Raji (cell line): ENCODE measurements around the gene LRRC17.

Experiments
- POLR2A ChIP-seq: IDR thresholded peaks from 2 replicates; pipeline ENCODE4 v1.6.1; 2011; ENCODE audit warnings: low read depth, low read length, control low read depth; ENCODE audit not compliant: insufficient read depth

The LRRC17 gene

DNA sequence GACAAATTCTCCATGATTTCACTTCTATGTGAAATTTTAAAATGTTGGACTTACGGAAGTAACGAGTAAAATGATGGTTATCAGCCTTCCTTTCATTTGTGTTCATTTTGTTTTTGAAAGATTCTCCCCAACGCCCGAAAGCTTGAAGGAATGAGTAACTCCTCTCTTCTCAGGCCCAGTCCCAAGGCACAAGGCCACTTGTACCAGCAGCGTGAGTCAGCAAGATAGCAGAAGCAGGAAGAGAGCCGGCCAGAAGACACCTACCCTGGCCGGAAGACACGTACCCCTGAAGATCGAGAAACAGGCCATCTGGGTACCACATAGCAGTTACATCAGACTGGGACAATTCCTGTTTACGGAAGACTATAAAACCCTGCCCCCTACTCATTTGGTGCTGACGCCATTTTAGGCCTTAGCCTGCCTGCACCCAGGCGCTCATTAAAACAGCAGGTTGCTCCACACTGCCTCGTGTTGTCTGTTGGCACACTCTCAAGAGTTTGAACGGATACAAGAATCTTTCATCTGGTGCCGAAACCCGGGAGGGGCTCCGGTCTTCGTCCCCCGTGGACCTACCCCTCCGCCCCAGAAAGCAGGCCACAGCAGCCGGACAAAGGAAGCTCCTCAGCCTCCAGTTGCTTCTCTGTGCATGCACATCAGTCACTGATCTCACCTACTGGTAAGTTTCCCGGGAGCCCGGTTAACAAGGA is 60.4 kb downstream of the LRRC17 start:
- TF ChIP-seq POLR2A = no peak

DNA sequence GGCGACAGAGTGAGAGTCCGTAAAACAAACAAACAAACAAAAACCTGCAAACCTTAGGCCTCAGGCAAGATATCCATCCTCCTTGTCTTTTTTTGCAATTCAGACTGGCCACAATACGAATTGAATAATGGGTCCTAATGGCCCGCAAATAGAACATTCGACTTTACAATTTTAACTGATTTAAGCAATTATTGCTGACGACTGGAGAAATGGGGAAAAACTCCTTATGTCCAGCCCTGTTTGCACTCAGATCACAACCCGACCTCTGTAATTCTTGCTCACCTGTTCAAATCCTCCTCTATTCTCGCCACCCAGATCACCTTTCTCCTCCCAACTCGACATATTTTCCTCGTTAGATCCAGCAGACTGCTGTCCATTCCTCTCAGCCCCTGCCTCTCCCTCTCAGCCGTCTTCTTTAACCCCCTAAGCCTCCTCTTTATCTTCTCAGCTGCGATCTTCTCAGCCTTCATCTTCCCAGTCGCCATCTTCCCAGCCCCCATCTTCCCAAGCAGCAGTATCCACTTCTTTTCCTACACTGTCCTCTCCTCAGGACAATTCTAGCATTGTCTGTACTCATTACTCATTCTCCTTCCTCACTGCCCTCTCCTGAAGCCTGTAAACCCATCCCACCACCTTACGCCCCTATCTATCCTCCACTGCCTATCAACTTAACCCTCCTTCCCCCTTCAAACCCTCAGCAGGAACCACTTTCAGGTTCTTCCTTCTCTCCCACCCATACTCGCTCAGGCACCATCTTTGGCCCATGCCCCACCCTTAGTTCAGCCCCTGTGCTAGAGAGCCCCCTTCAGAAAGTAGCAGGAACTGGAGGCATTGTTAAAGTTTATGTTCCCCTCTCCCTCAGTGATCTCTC is 61.8 kb downstream of the LRRC17 start:
- no peak for TF ChIP-seq POLR2A

DNA sequence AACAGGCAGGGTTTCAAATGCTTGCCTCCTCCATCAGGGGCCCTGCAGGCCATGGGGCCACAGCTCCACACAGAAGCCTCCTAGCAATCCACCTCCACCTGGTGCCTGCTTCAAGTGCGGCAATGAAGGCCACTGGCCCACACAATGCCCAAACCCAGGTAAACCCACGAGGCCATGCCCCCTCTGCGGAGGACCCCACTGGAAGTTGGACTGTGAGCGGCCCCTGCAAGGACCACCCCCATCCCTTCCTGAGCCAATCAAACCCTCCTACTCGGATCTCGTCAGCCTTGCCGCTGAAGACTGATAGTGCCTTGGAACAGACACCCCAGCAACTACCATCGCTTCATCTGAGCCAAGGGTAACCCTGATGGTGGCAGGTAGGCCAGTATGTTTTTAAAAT is 63.1 kb downstream of the LRRC17 start:
- no peak for TF ChIP-seq POLR2A

DNA sequence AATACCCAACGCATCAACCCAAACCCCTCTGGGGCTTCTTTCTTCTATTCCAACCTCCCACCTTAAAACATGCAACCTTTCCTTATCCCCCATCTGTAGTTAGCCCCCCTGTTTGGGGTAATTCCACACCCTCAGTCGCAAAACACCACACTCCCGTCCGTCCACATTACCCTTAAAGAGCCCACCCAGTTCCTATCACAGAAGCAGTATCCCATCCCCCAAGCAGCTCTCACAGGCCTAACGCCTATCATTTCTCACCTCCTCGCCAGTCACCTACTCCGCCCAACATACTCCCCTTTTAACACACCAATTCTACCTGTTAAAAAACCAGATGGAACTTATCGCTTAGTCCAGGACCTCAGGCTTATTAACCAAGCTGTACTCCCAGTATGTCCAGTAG is 63.7 kb downstream of the LRRC17 start:
- no peak for TF ChIP-seq POLR2A

DNA sequence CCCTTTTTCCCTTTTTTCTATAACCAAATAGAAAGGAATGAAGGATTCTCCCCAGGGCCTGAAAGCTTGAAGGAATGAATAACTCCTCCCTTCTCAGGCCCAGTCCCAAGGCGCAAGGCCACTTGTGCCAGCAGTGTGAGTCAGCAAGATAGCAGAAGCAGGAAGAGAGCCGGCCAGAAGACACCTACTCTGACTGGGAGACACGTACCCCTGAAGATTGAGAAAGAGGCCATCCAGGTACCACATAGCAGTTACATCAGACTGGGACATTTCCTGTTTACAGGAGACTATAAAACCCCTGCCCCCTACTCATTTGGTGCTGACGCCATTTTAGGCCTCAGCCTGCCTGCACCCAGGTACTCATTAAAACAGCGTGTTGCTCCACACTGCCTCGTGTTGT is 65.5 kb downstream of the LRRC17 start:
- TF ChIP-seq POLR2A = no peak

DNA sequence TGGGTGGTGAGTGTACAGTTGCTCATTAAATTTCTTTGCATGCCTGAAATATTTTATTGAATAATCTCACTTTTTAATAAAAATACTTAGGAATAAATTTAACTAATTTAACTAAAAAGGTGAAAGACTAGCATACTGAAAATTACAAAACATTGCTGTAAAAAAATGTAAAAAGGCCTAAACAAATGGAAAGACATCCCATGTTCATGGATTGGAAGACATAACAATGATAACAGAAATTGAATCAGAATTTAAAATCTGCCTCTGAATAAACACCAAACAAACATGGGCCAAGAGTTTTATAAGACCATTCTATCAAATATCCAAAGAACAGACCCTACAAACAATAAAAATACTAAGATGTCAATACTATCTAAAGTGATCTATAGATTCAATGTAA is 66.9 kb downstream of the LRRC17 start:
- no peak for TF ChIP-seq POLR2A

DNA sequence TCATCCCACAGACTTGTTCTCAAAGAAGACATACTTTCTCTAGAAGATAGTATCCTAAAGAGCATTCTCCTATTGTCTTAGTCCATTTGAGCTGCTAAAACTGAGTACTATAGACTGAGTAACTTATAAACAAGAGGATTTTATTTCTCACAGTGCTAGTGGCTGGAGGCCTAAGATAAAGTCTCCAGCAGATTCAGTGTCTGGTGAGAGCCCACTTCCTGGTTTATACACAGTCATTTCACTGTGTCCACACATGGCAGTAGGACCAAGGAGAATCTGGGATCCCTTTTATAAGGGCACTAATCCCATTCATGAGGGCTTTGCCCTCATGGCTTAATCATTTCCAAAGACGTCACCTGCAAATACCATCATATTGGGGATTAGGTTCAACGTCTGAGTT is 68.7 kb downstream of the LRRC17 start:
- no peak for TF ChIP-seq POLR2A

DNA sequence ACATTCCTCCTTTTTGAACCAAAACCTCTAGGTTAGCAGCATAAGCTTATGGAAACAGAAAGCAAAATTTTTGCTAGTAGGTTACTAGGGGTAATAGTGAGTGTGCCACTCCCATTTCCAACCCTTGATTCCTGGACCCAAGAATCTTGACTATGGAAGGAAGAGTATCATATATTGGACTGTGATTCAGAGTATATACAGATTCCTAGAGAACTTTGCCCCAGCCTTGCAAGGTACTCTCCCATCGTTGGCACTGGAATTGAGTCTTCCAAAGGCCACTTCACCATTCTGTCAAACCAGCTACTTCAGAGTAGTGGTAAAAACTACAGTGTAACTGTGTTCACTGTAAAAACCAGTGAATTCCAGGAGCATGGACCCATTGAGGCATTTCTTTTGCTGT is 69.4 kb downstream of the LRRC17 start:
- TF ChIP-seq POLR2A = no peak

DNA sequence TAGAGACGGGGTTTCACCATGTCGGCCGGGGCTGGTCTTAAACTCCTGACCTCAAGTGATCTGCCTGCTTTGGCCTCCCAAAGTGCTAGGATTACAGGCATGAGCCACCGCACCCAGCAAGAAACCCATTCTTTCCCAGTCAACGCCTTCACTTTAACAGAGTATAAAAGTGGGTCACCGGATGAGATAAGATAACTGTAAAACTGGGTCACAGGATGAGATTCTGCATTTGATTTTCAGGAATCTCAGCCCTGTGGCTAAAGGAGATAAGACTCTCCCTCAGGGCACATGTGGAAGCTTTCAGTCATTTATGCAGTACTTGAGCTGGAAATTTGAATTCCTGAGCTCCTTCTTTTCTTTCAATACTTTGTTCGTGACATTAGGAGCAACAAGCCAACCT is 70.8 kb downstream of the LRRC17 start:
- no peak for TF ChIP-seq POLR2A

- no peak for TF ChIP-seq POLR2A
Observed at GRCh38 chr7:102985176-102985783, 72.5 kb downstream of the LRRC17 start.

DNA sequence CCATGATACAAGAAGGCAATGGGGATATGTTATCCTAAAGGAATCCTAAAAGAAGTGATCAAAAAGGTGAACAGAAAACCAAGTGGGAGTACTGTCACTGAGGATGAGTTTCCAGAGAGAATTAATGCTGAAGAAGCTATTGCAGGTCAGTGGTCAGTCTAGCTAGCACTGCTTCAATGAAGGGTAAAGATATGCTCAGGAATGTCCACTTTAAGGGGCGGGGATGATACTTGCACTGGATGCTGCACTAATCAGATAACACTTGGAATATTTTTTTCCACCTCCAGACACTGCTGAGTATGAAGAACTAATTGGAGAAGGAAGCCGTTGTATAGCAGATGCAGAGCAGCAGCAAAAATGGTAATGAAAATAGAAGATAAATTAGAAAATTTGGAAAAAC is 75.3 kb downstream of the LRRC17 start:
- TF ChIP-seq POLR2A = no peak

DNA sequence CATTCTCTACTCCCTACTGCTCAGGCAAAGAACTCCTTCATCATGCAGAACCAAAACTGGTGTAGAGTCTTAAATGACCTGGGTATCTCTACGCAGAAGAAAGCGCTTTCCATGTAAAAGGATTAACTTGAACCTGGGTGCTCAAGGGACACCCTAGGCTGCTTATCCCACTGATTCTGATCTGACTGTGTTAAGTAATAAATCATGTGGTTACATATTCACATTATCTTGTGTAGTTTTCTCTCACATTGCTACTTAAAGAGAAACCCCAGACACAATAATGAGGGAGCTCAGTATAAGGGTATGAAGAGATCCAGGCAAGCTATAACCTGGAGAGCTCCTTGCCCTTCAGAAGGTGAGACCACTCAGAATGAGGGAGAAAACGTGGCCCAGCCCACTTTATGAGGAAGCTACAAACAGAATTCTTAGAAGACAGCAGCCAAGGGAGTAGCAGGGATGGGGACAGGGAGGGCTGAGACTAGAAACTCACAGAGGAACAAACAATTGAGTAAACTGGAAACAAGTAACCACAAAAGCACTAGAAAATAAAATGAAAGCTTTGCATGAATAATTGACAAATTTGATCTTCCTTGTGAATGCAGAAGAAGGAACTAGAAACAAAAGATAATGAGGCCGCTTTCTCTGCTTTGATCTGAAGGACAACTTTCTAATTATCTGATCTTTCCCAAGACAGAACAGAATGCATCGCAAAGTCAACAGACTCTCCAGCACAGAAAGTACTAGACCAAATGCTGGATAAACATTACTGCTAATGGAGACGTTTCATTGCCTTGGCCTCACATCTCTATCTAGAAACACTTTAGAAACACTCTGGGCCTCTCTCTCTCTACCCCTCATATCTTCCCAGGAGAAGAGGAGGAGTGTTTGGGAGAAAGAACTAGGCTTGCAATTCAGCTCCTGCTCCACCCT is 76.1 kb downstream of the LRRC17 start:
- no peak for TF ChIP-seq POLR2A

DNA sequence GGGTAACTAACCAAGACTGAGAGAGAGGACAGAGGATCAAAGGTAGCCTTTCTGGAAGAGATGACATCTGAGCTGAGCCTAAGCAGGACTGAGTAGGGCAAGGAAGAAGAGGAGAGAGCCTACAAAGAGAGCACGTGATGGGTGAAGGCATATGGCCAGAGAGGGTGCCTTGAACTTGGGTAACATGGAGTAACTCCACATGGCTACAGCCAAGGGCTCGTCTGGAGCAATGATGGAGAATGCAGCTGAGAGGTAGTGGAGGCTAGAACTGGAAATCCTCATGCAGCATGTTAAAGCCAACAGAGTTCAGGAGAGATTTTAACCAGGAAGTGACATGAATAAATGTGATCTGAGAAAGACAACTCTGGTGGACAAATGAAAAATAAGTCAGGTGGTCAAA is 77.8 kb downstream of the LRRC17 start:
- TF ChIP-seq POLR2A = no peak

GRCh38 chr7:102991077-102991539 is 78.3 kb downstream of the LRRC17 start:
- no peak for TF ChIP-seq POLR2A
